Liver (tissue), 9 donors: ENCODE data around the gene GDI1. TPM values are rescaled to one million over a fixed set of nuclear protein-coding genes. Genes with fewer than 3 reads are reported as not detected.

Experiments
- DNase-seq: peaks from one replicate; pipeline ENCODE4 v3.0.0-alpha.2; 2017; ENCODE audit warnings: low spot score
- H3K27ac ChIP-seq, 2 donors: one replicate each; pipeline ENCODE4 v1.7.0; 2013; ENCODE audit warnings: inconsistent platforms in 2 of 2, low read length in 2 of 2, control low read depth in 1 of 2, low read depth in 1 of 2, mild to moderate bottlenecking in 1 of 2
- H3K27me3 ChIP-seq, 4 donors: one replicate each; pipeline versions ENCODE4 v1.6.1 to v1.7.0; 2013; ENCODE audit warnings: low read length in 3 of 4, inconsistent platforms in 1 of 4, mild to moderate bottlenecking in 1 of 4, moderate library complexity in 1 of 4; ENCODE audit not compliant: control insufficient read depth in 4 of 4, insufficient read depth in 4 of 4
- H3K36me3 ChIP-seq, 4 donors: one replicate each; pipeline versions ENCODE4 v1.6.1 to v1.7.0; 2013; ENCODE audit warnings: low read length in 3 of 4, mild to moderate bottlenecking in 3 of 4, low read depth in 1 of 4, moderate library complexity in 1 of 4; ENCODE audit not compliant: control insufficient read depth in 4 of 4, insufficient read depth in 3 of 4
- H3K4me1 ChIP-seq, 4 donors: one replicate each; pipeline versions ENCODE4 v1.6.1 to v1.7.0; 2013; ENCODE audit warnings: low read length in 3 of 4, mild to moderate bottlenecking in 3 of 4, moderate library complexity in 1 of 4; ENCODE audit not compliant: control insufficient read depth in 4 of 4, insufficient read depth in 4 of 4
- H3K4me3 ChIP-seq, 3 donors: one replicate each; pipeline versions ENCODE4 v1.6.1 to v1.7.0; 2013; ENCODE audit warnings: low read length in 3 of 3, control low read depth in 1 of 3, low read depth in 1 of 3, mild to moderate bottlenecking in 1 of 3
- H3K9ac ChIP-seq, 2 donors: one replicate each; pipeline ENCODE4 v1.7.0; 2013; ENCODE audit warnings: low read length in 2 of 2, mild to moderate bottlenecking in 2 of 2, moderate library complexity in 2 of 2, control low read depth in 1 of 2, low read depth in 1 of 2
- H3K9me3 ChIP-seq, 4 donors: one replicate each; pipeline versions ENCODE4 v1.6.1 to v1.7.0; 2013; ENCODE audit warnings: low read length in 3 of 4; ENCODE audit not compliant: control insufficient read depth in 4 of 4
- ATF3 ChIP-seq: IDR thresholded peaks from 2 replicates; pipeline ENCODE4 v1.6.1; 2016; ENCODE audit warnings: antibody characterized with exemption
- CTCF ChIP-seq: fragments of 150-350 bp; IDR thresholded peaks from 2 replicates; pipeline ENCODE4 v1.5.1; 2017; ENCODE audit warnings: improper control_type of control experiment, low read depth, low read length; ENCODE audit not compliant: missing input control
- EGR1 ChIP-seq, 2 donors: IDR thresholded peaks; 2 replicates each; pipeline ENCODE4 v1.6.1; 2016 to 2018; ENCODE audit warnings: antibody characterized with exemption in 2 of 2, low read depth in 2 of 2
- FOXA1 ChIP-seq: IDR thresholded peaks from 2 replicates; pipeline ENCODE4 v1.6.1; 2016; ENCODE audit warnings: antibody characterized with exemption
- FOXA2 ChIP-seq: IDR thresholded peaks from 2 replicates; pipeline ENCODE4 v1.6.1; 2016; ENCODE audit warnings: antibody characterized with exemption
- GABPA ChIP-seq, 2 donors: IDR thresholded peaks in 1 of 2; conservative IDR thresholded peaks in 1 of 2; 2 replicates each; pipeline ENCODE4 v1.6.1; 2016; ENCODE audit warnings: antibody characterized with exemption in 2 of 2, mild to moderate bottlenecking in 1 of 2, moderate library complexity in 1 of 2
- HNF4A ChIP-seq, 2 donors: conservative IDR thresholded peaks; 2 replicates each; pipeline ENCODE4 v1.6.1; 2016; ENCODE audit warnings: antibody characterized with exemption in 2 of 2, mild to moderate bottlenecking in 2 of 2
- HNF4G ChIP-seq: IDR thresholded peaks from 2 replicates; pipeline ENCODE4 v1.6.1; 2016; ENCODE audit warnings: antibody characterized with exemption
- JUND ChIP-seq, 2 donors: IDR thresholded peaks; 2 replicates each; pipeline ENCODE4 v1.6.1; 2016; ENCODE audit warnings: antibody characterized with exemption in 2 of 2
- MAX ChIP-seq: IDR thresholded peaks from 2 replicates; pipeline ENCODE4 v1.6.1; 2016; ENCODE audit warnings: antibody characterized with exemption
- NR2F2 ChIP-seq: IDR thresholded peaks from 2 replicates; pipeline ENCODE4 v1.6.1; 2016; ENCODE audit warnings: antibody characterized with exemption
- RAD21 ChIP-seq, 2 donors: IDR thresholded peaks; 2 replicates each; pipeline ENCODE4 v1.6.1; 2016; ENCODE audit warnings: antibody characterized with exemption in 2 of 2, mild to moderate bottlenecking in 2 of 2
- REST ChIP-seq: IDR thresholded peaks from 2 replicates; pipeline ENCODE4 v1.6.1; 2016; ENCODE audit warnings: antibody characterized with exemption, mild to moderate bottlenecking
- RXRA ChIP-seq, 2 donors: IDR thresholded peaks; 2 replicates each; pipeline ENCODE4 v1.6.1; 2017 to 2018; ENCODE audit warnings: antibody characterized with exemption in 2 of 2, mild to moderate bottlenecking in 1 of 2
- SP1 ChIP-seq: IDR thresholded peaks from 2 replicates; pipeline ENCODE4 v1.6.1; 2018; ENCODE audit warnings: antibody characterized with exemption, mild to moderate bottlenecking
- TAF1 ChIP-seq: conservative IDR thresholded peaks from 2 replicates; pipeline ENCODE4 v1.6.1; 2016; ENCODE audit warnings: antibody characterized with exemption, mild to moderate bottlenecking
- YY1 ChIP-seq: IDR thresholded peaks from 2 replicates; pipeline ENCODE4 v1.6.1; 2016; ENCODE audit warnings: antibody characterized with exemption, mild to moderate bottlenecking
- WGBS: extraction: QIAGEN DNeasy Blood & Tissue Kit; methylation state at CpG from one replicate; pipeline ENCODE4 v1.1.7; 2013; 5-methylcytosine and 5-hydroxymethylcytosine counted together
- polyA plus RNA-seq, 2 donors: library from polyadenylated mRNA; stranded (reverse) in 1 of 2; unstranded in 1 of 2; fragments of 200-250 nt in 1 of 2; fragments of >200 nt in 1 of 2; fragmentation: Nextera tagmentation in 1 of 2; extraction: Ambion mirVana in 1 of 2; gene quantifications; one replicate each; pipeline versions ENCODE4 v1.2.1 to v1.2.3, GENCODE V29; 2013 to 2015
- total RNA-seq, 2 donors: library from RNA; depleted of rRNA; stranded (reverse); fragments of >200 nt; gene quantifications; one replicate each; pipeline ENCODE4 v1.2.3, GENCODE V29; 2014
- TF ChIP-seq, protein P1 (sequence below): IDR thresholded peaks from 2 replicates; pipeline ENCODE4 v1.6.1; 2016; ENCODE audit warnings: antibody characterized with exemption
- donor health status: healthy.
- donor health status: healthy.
- donor health status: healthy.
- donor health status: healthy.
- donor health status: healthy.

Gene GDI1
- total and polyA plus RNA-seq, 4 donors = 12.8 to 35.6 (median 20.5) TPM

- H3K9ac ChIP-seq = no peak overlapping the region
- no peak overlapping the region for H3K27ac ChIP-seq
- H3K36me3 ChIP-seq = peaks cover 0 to 6% (median 2%) of the 10 kb centered on the region in 4 donors
- peaks cover 11 to 36% (median 20%) of the 10 kb centered on the region in 4 donors for H3K4me1 ChIP-seq
- 96% methylated on average over 28 of the region's 28 CpGs for WGBS
- DNase-seq = no peak
- H3K27me3 ChIP-seq = no peaks in the 10 kb centered on the region
- no peak overlapping the region for H3K4me3 ChIP-seq
- TF ChIP-seq NR2F2 (no peak), EGR1 (IDR thresholded peaks at IDR 0.05; ENCODE audit: low read depth in 2 of 2) (no peak), HNF4A (conservative IDR thresholded peaks at IDR 0.05) (no peak), MAX (no peak), TAF1 (no peak), GABPA (IDR thresholded peaks at IDR 0.05 in 1 of 2, conservative IDR thresholded peaks at IDR 0.05 in 1 of 2) (no peak), HNF4G (no peak), ATF3 (no peak), FOXA2 (no peak), SP1 (no peak), YY1 (no peak), RAD21 (IDR thresholded peaks at IDR 0.05) (no peak), CTCF (no peak), RXRA (IDR thresholded peaks at IDR 0.05) (no peak), REST (no peak), FOXA1 (no peak), JUND (IDR thresholded peaks at IDR 0.05) (no peak)
- TF ChIP-seq, protein P1, sequence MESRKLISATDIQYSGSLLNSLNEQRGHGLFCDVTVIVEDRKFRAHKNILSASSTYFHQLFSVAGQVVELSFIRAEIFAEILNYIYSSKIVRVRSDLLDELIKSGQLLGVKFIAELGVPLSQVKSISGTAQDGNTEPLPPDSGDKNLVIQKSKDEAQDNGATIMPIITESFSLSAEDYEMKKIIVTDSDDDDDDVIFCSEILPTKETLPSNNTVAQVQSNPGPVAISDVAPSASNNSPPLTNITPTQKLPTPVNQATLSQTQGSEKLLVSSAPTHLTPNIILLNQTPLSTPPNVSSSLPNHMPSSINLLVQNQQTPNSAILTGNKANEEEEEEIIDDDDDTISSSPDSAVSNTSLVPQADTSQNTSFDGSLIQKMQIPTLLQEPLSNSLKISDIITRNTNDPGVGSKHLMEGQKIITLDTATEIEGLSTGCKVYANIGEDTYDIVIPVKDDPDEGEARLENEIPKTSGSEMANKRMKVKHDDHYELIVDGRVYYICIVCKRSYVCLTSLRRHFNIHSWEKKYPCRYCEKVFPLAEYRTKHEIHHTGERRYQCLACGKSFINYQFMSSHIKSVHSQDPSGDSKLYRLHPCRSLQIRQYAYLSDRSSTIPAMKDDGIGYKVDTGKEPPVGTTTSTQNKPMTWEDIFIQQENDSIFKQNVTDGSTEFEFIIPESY = no peak
- no peaks in the 10 kb centered on the region for H3K9me3 ChIP-seq
These were observed 50.8 kb downstream of the GDI1 start for GRCh38 chrX:154487518-154488290.
